Measurements from ENCODE around the gene BPIFB2.

BPIFB2 gene

DNA sequence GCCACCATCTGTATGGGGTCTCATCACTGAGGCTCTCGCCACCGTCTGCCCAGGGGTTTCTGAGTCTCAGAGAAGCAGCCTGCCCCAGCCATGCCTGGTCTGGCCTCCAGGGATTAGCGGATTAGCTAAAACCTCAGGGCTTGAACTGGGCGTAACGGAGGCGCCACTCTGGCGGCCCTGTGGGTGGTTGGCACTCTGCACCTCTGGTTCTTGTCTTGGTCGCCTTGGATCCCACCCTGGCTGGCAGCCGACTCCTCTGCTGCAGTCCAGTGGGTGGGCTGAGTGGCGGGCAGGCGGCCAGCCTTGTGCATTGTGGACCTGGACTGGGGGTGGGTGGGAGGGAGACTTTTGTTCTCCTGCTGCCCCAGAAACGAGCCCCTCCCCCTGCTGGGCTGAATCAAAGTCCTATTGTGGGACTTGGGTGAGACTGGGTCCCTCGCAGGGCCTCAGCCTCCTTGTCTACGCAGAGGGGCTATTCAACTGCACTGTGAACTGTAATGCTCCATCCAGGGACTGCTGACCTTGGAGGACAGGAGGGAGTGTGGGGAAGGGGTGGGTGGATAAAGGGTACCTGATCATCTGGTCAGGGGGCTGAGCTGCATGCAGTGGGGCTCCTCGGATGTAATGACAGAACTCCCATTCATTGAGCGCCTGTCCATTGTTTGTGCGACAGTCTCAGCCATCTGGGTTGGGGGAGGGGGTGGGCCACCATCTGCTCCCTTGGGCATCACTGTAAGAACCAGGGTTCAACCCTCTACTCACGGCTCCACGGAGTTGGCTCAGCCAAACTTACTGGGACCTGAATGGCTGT, 27.2 kb upstream of the BPIFB2 start:
- CTCF ChIA-PET: no interaction called here
- no peak for DNase-seq (ENCODE audit: low read depth, low spot score)
- TF ChIP-seq, protein P1, sequence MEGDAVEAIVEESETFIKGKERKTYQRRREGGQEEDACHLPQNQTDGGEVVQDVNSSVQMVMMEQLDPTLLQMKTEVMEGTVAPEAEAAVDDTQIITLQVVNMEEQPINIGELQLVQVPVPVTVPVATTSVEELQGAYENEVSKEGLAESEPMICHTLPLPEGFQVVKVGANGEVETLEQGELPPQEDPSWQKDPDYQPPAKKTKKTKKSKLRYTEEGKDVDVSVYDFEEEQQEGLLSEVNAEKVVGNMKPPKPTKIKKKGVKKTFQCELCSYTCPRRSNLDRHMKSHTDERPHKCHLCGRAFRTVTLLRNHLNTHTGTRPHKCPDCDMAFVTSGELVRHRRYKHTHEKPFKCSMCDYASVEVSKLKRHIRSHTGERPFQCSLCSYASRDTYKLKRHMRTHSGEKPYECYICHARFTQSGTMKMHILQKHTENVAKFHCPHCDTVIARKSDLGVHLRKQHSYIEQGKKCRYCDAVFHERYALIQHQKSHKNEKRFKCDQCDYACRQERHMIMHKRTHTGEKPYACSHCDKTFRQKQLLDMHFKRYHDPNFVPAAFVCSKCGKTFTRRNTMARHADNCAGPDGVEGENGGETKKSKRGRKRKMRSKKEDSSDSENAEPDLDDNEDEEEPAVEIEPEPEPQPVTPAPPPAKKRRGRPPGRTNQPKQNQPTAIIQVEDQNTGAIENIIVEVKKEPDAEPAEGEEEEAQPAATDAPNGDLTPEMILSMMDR (IDR thresholded peaks at IDR 0.05; ENCODE audit: insufficient read depth, low read length, missing control alignments): no peak
- POLR2A ChIA-PET: no interaction called here
- H3K4me3 ChIP-seq (ENCODE audit: low read depth, low read length): no peak overlapping the region

DNA sequence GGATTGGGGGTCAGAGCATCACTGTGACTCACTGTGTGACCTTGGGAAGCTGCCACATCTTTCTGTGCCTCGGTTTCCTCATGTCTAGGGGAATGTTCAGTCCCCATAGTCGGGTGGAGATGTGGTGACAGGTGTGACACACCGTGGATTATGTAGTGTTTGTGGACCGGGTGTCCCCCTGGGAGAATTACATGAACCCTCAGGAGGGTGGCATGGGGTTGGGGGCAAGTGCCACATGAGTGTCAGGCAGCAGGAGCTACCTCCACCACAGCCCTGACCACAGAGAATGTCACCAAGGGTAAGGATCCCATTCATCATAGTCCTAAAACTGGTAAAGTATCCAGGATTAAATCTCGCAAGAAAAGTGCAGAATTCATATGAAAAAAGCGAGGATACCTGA, 26.5 kb upstream of the BPIFB2 start:
- H3K4me3 ChIP-seq (ENCODE audit: low read depth, low read length): no peak overlapping the region
- ChIA-PET CTCF (interaction anchor here (1.0 kb wide), 1 partner anchor 20 kb away, joined by 3 read pairs; no protein-coding TSS in a partner anchor), POLR2A (no interaction called here)
- TF ChIP-seq, protein P1 (IDR thresholded peaks at IDR 0.05; ENCODE audit: insufficient read depth, low read length, missing control alignments): no peak
- no peak for DNase-seq (ENCODE audit: low read depth, low spot score)

GRCh38 chr20:32982617-32983458, 24.7 kb upstream of the BPIFB2 start:
- no peak overlapping the region for H3K4me3 ChIP-seq (ENCODE audit: low read depth, low read length)
- ChIA-PET POLR2A (no interaction called here), CTCF (no interaction called here)
- TF ChIP-seq, protein P1 (IDR thresholded peaks at IDR 0.05; ENCODE audit: insufficient read depth, low read length, missing control alignments): no peak
- DNase-seq (ENCODE audit: low read depth, low spot score): no peak

- no peak for DNase-seq (ENCODE audit: low read depth, low spot score)
- ChIA-PET CTCF (no interaction called here), POLR2A (no interaction called here)
- no peak overlapping the region for H3K4me3 ChIP-seq (ENCODE audit: low read depth, low read length)
- TF ChIP-seq, protein P1 (IDR thresholded peaks at IDR 0.05; ENCODE audit: insufficient read depth, low read length, missing control alignments): no peak
Measured at GRCh38 chr20:32983459-32984112, 23.9 kb upstream of the BPIFB2 start.

DNA sequence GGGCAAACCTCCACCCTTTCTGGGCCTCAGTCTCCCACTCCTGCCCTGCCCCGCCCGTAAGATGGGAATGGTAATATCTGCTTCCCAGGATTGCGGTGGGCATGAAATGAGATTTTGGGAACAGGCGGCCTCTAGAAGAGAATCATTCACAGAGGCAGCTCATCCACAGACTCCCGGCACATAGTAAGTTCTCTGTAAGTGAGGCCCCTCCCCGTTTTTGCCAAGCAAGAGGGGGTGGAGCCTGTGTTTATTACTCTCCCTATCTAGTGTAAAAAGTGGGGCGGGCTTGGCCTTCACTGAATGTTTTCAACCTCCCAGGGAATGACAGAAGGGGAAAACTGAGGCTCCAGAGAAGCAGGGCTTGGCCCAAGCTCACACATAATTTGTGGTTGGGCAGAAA, 23.3 kb upstream of the BPIFB2 start:
- ChIA-PET CTCF (interaction anchor here (0.6 kb wide), 1 partner anchor 16 kb away, joined by 3 read pairs; no protein-coding TSS in a partner anchor), POLR2A (no interaction called here)
- no peak overlapping the region for H3K4me3 ChIP-seq (ENCODE audit: low read depth, low read length)
- no peak for DNase-seq (ENCODE audit: low read depth, low spot score)
- TF ChIP-seq, protein P1 (IDR thresholded peaks at IDR 0.05; ENCODE audit: insufficient read depth, low read length, missing control alignments): no peak

Measured in AG04449 (cell line).